Parathyroid adenoma (tissue), 2 donors: ENCODE data around the gene F8A3.
"Not testable (repeated sequence)": the region's sequence is repeated elsewhere in the genome, so short reads cannot be mapped to it uniquely, and the experiment has no call there.

ENCODE experiments used
- H2AFZ ChIP-seq: fragments of 300-600 bp; sonication (generic); one replicate; pipeline ENCODE4 v1.7.0; 2017; ENCODE audit warnings: antibody characterized with exemption, mild to moderate bottlenecking
- H3K27ac ChIP-seq: fragments of 300-600 bp; sonication (generic); one replicate; pipeline ENCODE4 v1.7.0; 2017
- H3K27me3 ChIP-seq: fragments of 300-600 bp; sonication (generic); one replicate; pipeline ENCODE4 v1.7.0; 2017; ENCODE audit warnings: low read length; ENCODE audit not compliant: control insufficient read depth, insufficient read depth
- H3K36me3 ChIP-seq: fragments of 300-600 bp; sonication (generic); one replicate; pipeline ENCODE4 v1.7.0; 2017; ENCODE audit warnings: low read length; ENCODE audit not compliant: control insufficient read depth, insufficient read depth
- H3K4me1 ChIP-seq: fragments of 300-600 bp; sonication (generic); one replicate; pipeline ENCODE4 v1.7.0; 2017; ENCODE audit warnings: control low read depth
- H3K4me2 ChIP-seq: fragments of 300-600 bp; sonication (generic); one replicate; pipeline ENCODE4 v1.7.0; 2017; ENCODE audit warnings: low read length
- H3K4me3 ChIP-seq: fragments of 300-600 bp; sonication (generic); one replicate; pipeline ENCODE4 v1.7.0; 2017; ENCODE audit warnings: low read depth, low read length
- H3K79me2 ChIP-seq: fragments of 300-600 bp; sonication (generic); one replicate; pipeline ENCODE4 v1.7.0; 2017; ENCODE audit warnings: control low read depth
- H3K9ac ChIP-seq: fragments of 300-600 bp; sonication (generic); one replicate; pipeline ENCODE4 v1.7.0; 2017; ENCODE audit warnings: mild to moderate bottlenecking
- H3K9me3 ChIP-seq: fragments of 300-600 bp; sonication (generic); one replicate; pipeline ENCODE4 v1.7.0; 2017; ENCODE audit warnings: low read length; ENCODE audit not compliant: control insufficient read depth
- CTCF ChIP-seq: fragments of 300-600 bp; sonication (generic); IDR thresholded peaks from one replicate; pipeline ENCODE4 v1.7.0; 2017; ENCODE audit warnings: antibody characterized with exemption, mild to moderate bottlenecking
- donor health status: primary hyperparathyroidism.

Gene F8A3

GRCh38 chrX:155458471-155458870, at the start of gene F8A3:
TSS of gene F8A3 (minus strand) at chrX:155458620. CDS start at chrX:155458600, 20 bp downstream.
- not testable (repeated sequence) for H3K79me2 ChIP-seq, H3K4me3 ChIP-seq, H3K4me1 ChIP-seq, H3K27ac ChIP-seq, H2AFZ ChIP-seq, H3K9me3 ChIP-seq, H3K36me3 ChIP-seq, H3K4me2 ChIP-seq, H3K27me3 ChIP-seq, H3K9ac ChIP-seq

GRCh38 chrX:155505296-155505695, 46.9 kb upstream of the F8A3 start:
- no peak overlapping the region for H3K4me2 ChIP-seq
- no peak overlapping the region for H2AFZ ChIP-seq
- no peaks in the 10 kb centered on the region for H3K4me1 ChIP-seq
- H3K9ac ChIP-seq: no peak overlapping the region
- no peak overlapping the region for H3K4me3 ChIP-seq
- no peaks in the 10 kb centered on the region for H3K27me3 ChIP-seq
- no peaks in the 10 kb centered on the region for H3K36me3 ChIP-seq
- no peak overlapping the region for H3K27ac ChIP-seq
- TF ChIP-seq CTCF: no peak
- no peaks in the 10 kb centered on the region for H3K79me2 ChIP-seq
- no peaks in the 10 kb centered on the region for H3K9me3 ChIP-seq

GRCh38 chrX:155495134-155495533, 36.7 kb upstream of the F8A3 start:
- H3K4me2 ChIP-seq, H3K27ac ChIP-seq, H3K9me3 ChIP-seq, H3K4me3 ChIP-seq, H3K4me1 ChIP-seq, H3K27me3 ChIP-seq, H3K36me3 ChIP-seq, H3K79me2 ChIP-seq, H3K9ac ChIP-seq, H2AFZ ChIP-seq: not testable (repeated sequence)

- H3K4me2 ChIP-seq, H3K27ac ChIP-seq, H3K36me3 ChIP-seq, H3K27me3 ChIP-seq, H3K4me1 ChIP-seq, H2AFZ ChIP-seq, H3K79me2 ChIP-seq, H3K9me3 ChIP-seq, H3K4me3 ChIP-seq, H3K9ac ChIP-seq: not testable (repeated sequence)
Measured at GRCh38 chrX:155491421-155491820, 33.0 kb upstream of the F8A3 start.

- not testable (repeated sequence) for H2AFZ ChIP-seq, H3K9me3 ChIP-seq, H3K4me3 ChIP-seq, H3K4me2 ChIP-seq, H3K27ac ChIP-seq, H3K4me1 ChIP-seq, H3K9ac ChIP-seq, H3K79me2 ChIP-seq, H3K27me3 ChIP-seq, H3K36me3 ChIP-seq
Measured at GRCh38 chrX:155477136-155477535, 18.7 kb upstream of the F8A3 start.

GRCh38 chrX:155466269-155466938, 8.0 kb upstream of the F8A3 start:
- not testable (repeated sequence) for H3K9me3 ChIP-seq, H3K79me2 ChIP-seq, H3K4me2 ChIP-seq, H3K27me3 ChIP-seq, H2AFZ ChIP-seq, H3K9ac ChIP-seq, H3K4me1 ChIP-seq, H3K27ac ChIP-seq, H3K4me3 ChIP-seq, H3K36me3 ChIP-seq

GRCh38 chrX:155460501-155460900, 2.1 kb upstream of the F8A3 start:
- not testable (repeated sequence) for H3K27ac ChIP-seq, H3K4me3 ChIP-seq, H3K79me2 ChIP-seq, H3K4me1 ChIP-seq, H3K9me3 ChIP-seq, H3K9ac ChIP-seq, H3K4me2 ChIP-seq, H2AFZ ChIP-seq, H3K27me3 ChIP-seq, H3K36me3 ChIP-seq

GRCh38 chrX:155457761-155458447, 516 bp downstream of the F8A3 start:
- H3K4me2 ChIP-seq, H3K4me3 ChIP-seq, H3K27me3 ChIP-seq, H3K9ac ChIP-seq, H3K27ac ChIP-seq, H3K4me1 ChIP-seq, H3K79me2 ChIP-seq, H2AFZ ChIP-seq, H3K36me3 ChIP-seq, H3K9me3 ChIP-seq: not testable (repeated sequence)
